ENCODE results near the gene RNF31. TPM values are rescaled to one million over a fixed set of nuclear protein-coding genes. Genes with fewer than 3 reads are reported as not detected.
A peak's percentile ranks its signal among the peaks of the same experiment; 100 is the strongest.

The RNF31 gene
- total and polyA plus RNA-seq, 2 of the 13 experiments (the other 11 are each of a cell fraction or from before 2014, with no cell fraction given): 48.2 to 86.8 TPM

GRCh38 chr14:24195186-24196070 is 48.1 kb downstream of the RNF31 start, which contains the start of gene TM9SF1 (continued):
- TF ChIP-seq, protein P1, sequence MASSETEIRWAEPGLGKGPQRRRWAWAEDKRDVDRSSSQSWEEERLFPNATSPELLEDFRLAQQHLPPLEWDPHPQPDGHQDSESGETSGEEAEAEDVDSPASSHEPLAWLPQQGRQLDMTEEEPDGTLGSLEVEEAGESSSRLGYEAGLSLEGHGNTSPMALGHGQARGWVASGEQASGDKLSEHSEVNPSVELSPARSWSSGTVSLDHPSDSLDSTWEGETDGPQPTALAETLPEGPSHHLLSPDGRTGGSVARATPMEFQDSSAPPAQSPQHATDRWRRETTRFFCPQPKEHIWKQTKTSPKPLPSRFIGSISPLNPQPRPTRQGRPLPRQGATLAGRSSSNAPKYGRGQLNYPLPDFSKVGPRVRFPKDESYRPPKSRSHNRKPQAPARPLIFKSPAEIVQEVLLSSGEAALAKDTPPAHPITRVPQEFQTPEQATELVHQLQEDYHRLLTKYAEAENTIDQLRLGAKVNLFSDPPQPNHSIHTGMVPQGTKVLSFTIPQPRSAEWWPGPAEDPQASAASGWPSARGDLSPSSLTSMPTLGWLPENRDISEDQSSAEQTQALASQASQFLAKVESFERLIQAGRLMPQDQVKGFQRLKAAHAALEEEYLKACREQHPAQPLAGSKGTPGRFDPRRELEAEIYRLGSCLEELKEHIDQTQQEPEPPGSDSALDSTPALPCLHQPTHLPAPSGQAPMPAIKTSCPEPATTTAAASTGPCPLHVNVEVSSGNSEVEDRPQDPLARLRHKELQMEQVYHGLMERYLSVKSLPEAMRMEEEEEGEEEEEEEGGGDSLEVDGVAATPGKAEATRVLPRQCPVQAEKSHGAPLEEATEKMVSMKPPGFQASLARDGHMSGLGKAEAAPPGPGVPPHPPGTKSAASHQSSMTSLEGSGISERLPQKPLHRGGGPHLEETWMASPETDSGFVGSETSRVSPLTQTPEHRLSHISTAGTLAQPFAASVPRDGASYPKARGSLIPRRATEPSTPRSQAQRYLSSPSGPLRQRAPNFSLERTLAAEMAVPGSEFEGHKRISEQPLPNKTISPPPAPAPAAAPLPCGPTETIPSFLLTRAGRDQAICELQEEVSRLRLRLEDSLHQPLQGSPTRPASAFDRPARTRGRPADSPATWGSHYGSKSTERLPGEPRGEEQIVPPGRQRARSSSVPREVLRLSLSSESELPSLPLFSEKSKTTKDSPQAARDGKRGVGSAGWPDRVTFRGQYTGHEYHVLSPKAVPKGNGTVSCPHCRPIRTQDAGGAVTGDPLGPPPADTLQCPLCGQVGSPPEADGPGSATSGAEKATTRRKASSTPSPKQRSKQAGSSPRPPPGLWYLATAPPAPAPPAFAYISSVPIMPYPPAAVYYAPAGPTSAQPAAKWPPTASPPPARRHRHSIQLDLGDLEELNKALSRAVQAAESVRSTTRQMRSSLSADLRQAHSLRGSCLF (CRISPR knock-in tag; IDR thresholded peaks at IDR 0.05; ENCODE audit: borderline replicate concordance): peak; percentile 96
- TF ChIP-seq FOSL1 (CRISPR knock-in tag; IDR thresholded peaks at IDR 0.05; ENCODE audit: borderline replicate concordance): peak; percentile 26; the same call in 1 of the 2 replicates
- peak; percentile 92 for TF ChIP-seq ZBTB10 (CRISPR knock-in tag; IDR thresholded peaks at IDR 0.05; ENCODE audit: borderline replicate concordance)
- TF ChIP-seq ZBTB7A (CRISPR knock-in tag; IDR thresholded peaks at IDR 0.05): peak; percentile 95
- TF ChIP-seq ZNF552 (CRISPR knock-in tag; IDR thresholded peaks at IDR 0.05; ENCODE audit: borderline replicate concordance): peak; percentile 98
- TF ChIP-seq ZNF264 (CRISPR knock-in tag; IDR thresholded peaks at IDR 0.05): peak; percentile 91
- no peak for TF ChIP-seq SCMH1 (CRISPR knock-in tag; IDR thresholded peaks at IDR 0.05; ENCODE audit: borderline replicate concordance)
- peak; percentile 96 for TF ChIP-seq ZNF333 (CRISPR knock-in tag; IDR thresholded peaks at IDR 0.05; ENCODE audit: borderline replicate concordance)
- peak; percentile 67 to 99; a peak in 3 of 4 replicates for TF ChIP-seq KLF16 (CRISPR knock-in tag; IDR thresholded peaks at IDR 0.05)
- TF ChIP-seq JUNB (CRISPR knock-in tag; IDR thresholded peaks at IDR 0.05; ENCODE audit: borderline replicate concordance): no peak
- peak; percentile 80 for TF ChIP-seq ZNF768 (CRISPR knock-in tag; IDR thresholded peaks at IDR 0.05)
- TF ChIP-seq ZBTB7B (CRISPR knock-in tag; IDR thresholded peaks at IDR 0.05): peak; percentile 99
- TF ChIP-seq ZNF740 (CRISPR knock-in tag; IDR thresholded peaks at IDR 0.05): peak; percentile 59
- peak; percentile 99 for TF ChIP-seq ZNF761 (CRISPR knock-in tag; conservative IDR thresholded peaks at IDR 0.05)
- peak; percentile 90 for TF ChIP-seq FOSL2 (CRISPR knock-in tag; IDR thresholded peaks at IDR 0.05)
- TF ChIP-seq ZNF747 (CRISPR knock-in tag; IDR thresholded peaks at IDR 0.05; ENCODE audit: borderline replicate concordance): peak; percentile 100
- TF ChIP-seq ETV6 (CRISPR knock-in tag; conservative IDR thresholded peaks at IDR 0.05): peak; percentile 97
- TF ChIP-seq DDIT3 (CRISPR knock-in tag; IDR thresholded peaks at IDR 0.05): peak; percentile 78; the same call in 1 of the 2 replicates
- TF ChIP-seq HDAC6 (IDR thresholded peaks at IDR 0.05; ENCODE audit: low read depth, low read length): no peak; the same call in none of the 2 replicates
- TF ChIP-seq WIZ (CRISPR knock-in tag; IDR thresholded peaks at IDR 0.05): peak; percentile 98; the same call in 1 of the 2 replicates
- peak; percentile 85 for TF ChIP-seq MIXL1 (CRISPR knock-in tag; IDR thresholded peaks at IDR 0.05)
- TF ChIP-seq HOXD1 (CRISPR knock-in tag; IDR thresholded peaks at IDR 0.05): peak; percentile 80

Measured in HepG2 (cell line).